ENCODE data around the gene GIPC2. TPM values are rescaled to one million over a fixed set of nuclear protein-coding genes. Genes with fewer than 3 reads are reported as not detected.

GIPC2 gene
- polyA plus RNA-seq, 3 donors = not detected

- Mint-ChIP-seq H3K36me3 (no peaks in the 10 kb centered on the region), H3K4me3 (no peak overlapping the region), H3K27ac (no peak overlapping the region), H3K9me3 (peaks cover 0 to 11% (median 3%) of the 10 kb centered on the region in 7 donors), H3K4me1 (no peaks in the 10 kb centered on the region), H3K27me3 (ENCODE audit: low read depth in 3 of 3) (peaks cover 1 to 5% (median 1%) of the 10 kb centered on the region in 3 donors)
- intact Hi-C loops (cut with micrococcal nuclease) = no loop called here
- WGBS (ENCODE audit: insufficient coverage) = 80% methylated on average over 1 of the region's 3 CpGs
- Histone ChIP-seq H3K79me2 (ENCODE audit: insufficient read depth, low read length) (no peaks in the 10 kb centered on the region), H3K36me3 (replicated peaks in 1 of 2; ENCODE audit: control insufficient read depth in 1 of 2, insufficient read depth in 2 of 2, low read length in 2 of 2) (no peaks in the 10 kb centered on the region), H2AFZ (ENCODE audit: insufficient read depth, low read depth, low read length, poor library complexity, severe bottlenecking) (no peak overlapping the region), H3K9me3 (replicated peaks in 1 of 2; ENCODE audit: control insufficient read depth in 1 of 2, insufficient read depth in 1 of 2, low read length in 2 of 2) (no peaks in the 10 kb centered on the region), H3K27me3 (ENCODE audit: control insufficient read depth in 2 of 2, insufficient read depth in 2 of 2, low read length in 2 of 2) (no peaks in the 10 kb centered on the region), H3K4me1 (ENCODE audit: control insufficient read depth in 1 of 2, insufficient read depth in 2 of 2, low read length in 2 of 2) (no peaks in the 10 kb centered on the region), H3K4me2 (replicated peaks; ENCODE audit: extremely low read depth, low read length, poor library complexity, severe bottlenecking) (no peak overlapping the region), H3K27ac (ENCODE audit: low read depth in 1 of 2, low read length in 2 of 2) (no peak overlapping the region), H3K4me3 (replicated peaks in 1 of 3; ENCODE audit: low read depth in 2 of 3, low read length in 3 of 3) (no peak overlapping the region), H4K20me1 (ENCODE audit: insufficient read depth, low read length) (no peaks in the 10 kb centered on the region), H3K9ac (ENCODE audit: insufficient read depth, low read length, poor library complexity, severe bottlenecking) (no peak overlapping the region)
- DNase-seq = no peak
- no peak for TF ChIP-seq CTCF (IDR thresholded peaks at IDR 0.05)
These were observed 130.7 kb downstream of the GIPC2 start for GRCh38 chr1:78176448-78176847.

GRCh38 chr1:78177708-78178270, 132.0 kb downstream of the GIPC2 start:
- H3K36me3 Mint-ChIP-seq = no peaks in the 10 kb centered on the region
- no peaks in the 10 kb centered on the region for H3K27me3 ChIP-seq (ENCODE audit: control insufficient read depth in 2 of 2, insufficient read depth in 2 of 2, low read length in 2 of 2)
- H3K4me2 ChIP-seq (replicated peaks; ENCODE audit: extremely low read depth, low read length, poor library complexity, severe bottlenecking) = no peak overlapping the region
- H3K4me1 Mint-ChIP-seq = no peaks in the 10 kb centered on the region
- no peaks in the 10 kb centered on the region for H3K79me2 ChIP-seq (ENCODE audit: insufficient read depth, low read length)
- H3K4me3 ChIP-seq (replicated peaks in 1 of 3; ENCODE audit: low read depth in 2 of 3, low read length in 3 of 3) = no peak overlapping the region
- intact Hi-C loops (cut with micrococcal nuclease) = no loop called here
- peaks cover 1 to 5% (median 1%) of the 10 kb centered on the region in 3 donors for H3K27me3 Mint-ChIP-seq (ENCODE audit: low read depth in 3 of 3)
- H3K27ac ChIP-seq (ENCODE audit: low read depth in 1 of 2, low read length in 2 of 2) = no peak overlapping the region
- WGBS (ENCODE audit: insufficient coverage) = 91% methylated on average over 1 of the region's 3 CpGs
- H3K4me3 Mint-ChIP-seq = no peak overlapping the region
- TF ChIP-seq CTCF (IDR thresholded peaks at IDR 0.05) = no peak
- no peaks in the 10 kb centered on the region for H3K4me1 ChIP-seq (ENCODE audit: control insufficient read depth in 1 of 2, insufficient read depth in 2 of 2, low read length in 2 of 2)
- no peak overlapping the region for H3K27ac Mint-ChIP-seq
- no peaks in the 10 kb centered on the region for H3K9me3 ChIP-seq (replicated peaks in 1 of 2; ENCODE audit: control insufficient read depth in 1 of 2, insufficient read depth in 1 of 2, low read length in 2 of 2)
- H2AFZ ChIP-seq (ENCODE audit: insufficient read depth, low read depth, low read length, poor library complexity, severe bottlenecking) = no peak overlapping the region
- H3K36me3 ChIP-seq (replicated peaks in 1 of 2; ENCODE audit: control insufficient read depth in 1 of 2, insufficient read depth in 2 of 2, low read length in 2 of 2) = no peaks in the 10 kb centered on the region
- peaks cover 0 to 11% (median 3%) of the 10 kb centered on the region in 7 donors for H3K9me3 Mint-ChIP-seq
- no peaks in the 10 kb centered on the region for H4K20me1 ChIP-seq (ENCODE audit: insufficient read depth, low read length)
- H3K9ac ChIP-seq (ENCODE audit: insufficient read depth, low read length, poor library complexity, severe bottlenecking) = no peak overlapping the region
- DNase-seq = no peak
